ENCODE measurements around the gene CDON.
"Not testable (repeated sequence)": the region's sequence is repeated elsewhere in the genome, so short reads cannot be mapped to it uniquely, and the experiment has no call there.

The CDON gene

DNA sequence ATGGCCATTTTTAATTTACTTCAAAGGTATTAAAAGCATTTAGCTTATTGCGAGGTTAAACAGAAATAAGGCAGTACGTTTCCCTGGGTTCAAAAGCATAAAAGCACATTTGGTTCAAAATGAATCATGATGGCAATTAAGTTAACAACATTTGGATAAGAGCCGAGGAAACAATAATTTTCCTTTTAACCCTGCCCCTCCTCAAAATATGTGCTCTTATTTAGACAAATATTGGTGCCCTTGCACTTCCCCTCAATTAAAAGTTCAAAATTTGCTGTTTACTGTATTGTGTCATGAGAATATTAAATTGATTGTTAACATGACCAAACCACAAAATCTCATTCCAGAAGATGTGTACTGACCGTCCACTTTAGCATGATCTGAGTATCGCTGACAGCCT lies 68.2 kb downstream of the CDON start:
- DNase-seq (ENCODE audit: low read depth), result no peak

- DNase-seq (ENCODE audit: low read depth), result no peak
Observed at GRCh38 chr11:125992893-125993292, 69.8 kb downstream of the CDON start.

- DNase-seq (ENCODE audit: low read depth), result no peak
Observed at GRCh38 chr11:125990244-125990643, 72.4 kb downstream of the CDON start.

DNA sequence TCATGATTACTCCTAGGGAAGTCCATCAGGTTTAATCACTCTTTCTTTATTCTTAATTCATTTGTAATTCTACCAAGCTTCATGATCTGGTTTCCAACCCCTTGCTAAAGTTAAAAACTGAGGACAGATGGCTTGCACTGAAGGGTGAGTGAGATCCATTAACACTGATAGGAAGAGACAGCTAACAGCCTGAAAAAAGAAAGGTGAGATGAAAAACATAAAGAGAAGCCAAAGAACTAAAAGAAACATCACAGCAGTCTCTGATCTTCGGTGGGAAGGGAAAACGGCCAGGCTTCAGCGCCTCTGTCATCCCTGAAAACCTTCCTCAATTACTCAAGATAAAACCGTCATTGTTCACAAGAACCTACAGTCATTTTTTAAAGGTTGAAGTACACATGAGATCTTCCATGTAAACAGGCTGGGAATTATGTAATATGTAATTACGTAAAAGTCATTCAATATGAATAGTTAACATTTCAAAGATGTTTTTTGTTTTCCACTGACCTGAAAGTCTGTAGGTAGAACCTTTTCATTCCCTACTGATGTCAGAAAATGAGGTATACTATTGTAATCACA lies 75.5 kb downstream of the CDON start:
- no peak for DNase-seq (ENCODE audit: low read depth)

- not testable (repeated sequence) for DNase-seq (ENCODE audit: low read depth)
Observed at GRCh38 chr11:125985956-125986355, 76.7 kb downstream of the CDON start.

- no peak for DNase-seq (ENCODE audit: low read depth)
Observed at GRCh38 chr11:125982348-125982730, 80.3 kb downstream of the CDON start.

DNA sequence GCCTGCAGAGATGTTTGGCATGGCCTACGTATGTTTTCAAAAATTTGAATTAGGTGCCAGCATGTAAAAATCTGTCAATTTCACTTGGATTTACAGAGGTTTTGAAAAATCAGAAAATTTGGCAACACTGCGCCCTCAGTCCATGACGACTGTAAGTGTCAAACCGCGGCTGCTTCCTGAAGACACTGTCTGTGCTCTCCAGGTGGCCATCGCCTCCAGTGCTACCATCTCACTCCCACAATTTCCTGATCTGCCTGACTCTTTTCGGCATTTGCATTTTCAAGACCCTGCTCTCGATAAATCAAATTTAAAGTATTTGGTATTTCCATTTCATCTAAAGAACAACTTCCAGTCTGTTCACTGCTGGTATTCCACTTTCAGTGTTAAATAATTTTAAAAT lies 82.2 kb downstream of the CDON start:
- no peak for DNase-seq (ENCODE audit: low read depth)

DNA sequence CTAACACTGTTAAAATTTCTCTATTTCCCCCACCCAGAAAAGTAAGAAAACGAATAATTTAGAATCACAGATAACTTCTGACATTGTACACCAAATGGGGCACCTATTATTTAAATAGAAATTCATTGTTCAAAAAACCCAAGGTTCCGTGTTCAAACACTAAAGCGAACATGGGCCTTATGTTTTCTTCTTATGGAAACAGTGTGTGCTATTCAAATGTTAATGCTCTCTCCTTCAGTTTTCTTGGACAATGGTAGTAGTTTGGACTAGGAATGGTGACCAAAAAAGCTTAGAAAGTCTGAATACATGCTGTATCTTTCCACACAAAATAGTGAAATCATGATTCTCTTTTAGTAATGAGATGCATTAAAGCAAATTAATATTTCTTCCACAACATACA lies 83.2 kb downstream of the CDON start:
- DNase-seq (ENCODE audit: low read depth), result no peak

DNA sequence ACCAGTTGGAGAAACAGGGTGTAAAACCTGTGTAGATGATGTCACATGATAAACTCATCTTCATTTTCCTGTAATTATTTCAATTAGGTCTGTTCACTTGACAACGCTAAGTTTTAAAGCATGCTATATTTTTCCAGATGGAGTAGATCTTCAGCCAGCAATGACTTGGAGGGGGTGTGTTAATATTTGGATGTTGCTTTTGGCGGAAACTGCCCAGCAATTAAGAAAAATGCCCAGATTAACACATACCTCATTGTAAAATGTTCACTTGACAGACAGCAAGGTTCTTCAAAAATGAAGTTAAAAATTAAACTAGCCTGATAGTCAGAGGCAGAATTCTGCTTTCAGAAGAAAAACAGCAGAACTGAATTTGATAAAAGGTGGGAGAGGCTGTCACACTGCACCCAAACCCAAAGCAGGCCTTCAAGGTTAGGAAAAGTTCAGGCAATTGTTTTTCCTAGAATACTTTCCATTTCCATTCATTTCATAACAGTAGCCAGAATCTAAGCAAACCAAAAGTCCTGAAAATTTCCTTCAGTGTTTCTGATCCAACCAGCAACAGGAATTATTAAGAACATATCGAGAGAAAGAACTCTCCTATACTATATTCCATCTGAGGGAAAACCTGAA lies 83.8 kb downstream of the CDON start:
- no peak for DNase-seq (ENCODE audit: low read depth)

DNA sequence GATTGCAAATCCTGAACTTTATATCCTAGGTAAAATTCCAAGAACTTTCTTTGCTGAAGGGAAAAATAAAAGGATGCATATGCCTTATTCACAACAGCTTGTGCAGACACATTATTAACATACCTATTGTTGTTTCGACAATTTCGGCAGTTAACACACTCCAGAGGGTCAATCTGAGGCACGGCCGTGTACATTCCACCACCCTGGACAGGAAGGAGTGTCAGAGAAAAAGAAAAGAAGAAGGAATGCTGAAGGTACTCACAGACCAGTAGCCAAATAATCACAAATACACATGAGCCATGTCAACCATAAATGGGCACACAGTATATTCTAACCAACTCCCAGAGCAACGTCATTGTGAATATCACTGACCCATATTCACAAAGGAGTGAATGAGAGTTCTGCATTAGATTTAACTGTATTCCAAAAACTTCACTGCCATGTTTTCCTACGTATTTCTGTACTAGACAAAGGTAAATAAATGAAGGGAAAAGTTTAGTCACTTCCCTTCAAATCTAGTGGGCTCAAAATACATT lies 84.4 kb downstream of the CDON start:
- DNase-seq (ENCODE audit: low read depth), result no peak

DNA sequence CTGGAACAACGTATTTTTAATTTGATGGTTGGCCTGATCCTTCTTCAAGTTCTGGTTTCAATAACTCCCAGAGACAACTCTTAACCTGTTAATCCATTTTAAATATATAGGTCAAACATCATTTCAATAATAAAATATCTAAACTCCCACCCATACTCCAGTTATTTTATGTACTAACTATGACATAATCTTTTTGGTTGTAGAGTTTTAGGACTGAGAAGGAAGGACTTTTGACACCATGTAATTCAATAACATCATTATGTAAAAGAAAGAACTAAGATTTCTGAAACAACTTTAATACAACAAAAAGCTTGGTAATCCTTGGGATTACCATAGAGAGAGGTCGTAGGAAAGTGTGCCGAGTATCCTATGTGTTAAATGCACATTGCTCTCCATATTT lies 85.3 kb downstream of the CDON start:
- no peak for DNase-seq (ENCODE audit: low read depth)

GRCh38 chr11:125976156-125976555 lies 86.5 kb downstream of the CDON start:
- no peak for DNase-seq (ENCODE audit: low read depth)

DNA sequence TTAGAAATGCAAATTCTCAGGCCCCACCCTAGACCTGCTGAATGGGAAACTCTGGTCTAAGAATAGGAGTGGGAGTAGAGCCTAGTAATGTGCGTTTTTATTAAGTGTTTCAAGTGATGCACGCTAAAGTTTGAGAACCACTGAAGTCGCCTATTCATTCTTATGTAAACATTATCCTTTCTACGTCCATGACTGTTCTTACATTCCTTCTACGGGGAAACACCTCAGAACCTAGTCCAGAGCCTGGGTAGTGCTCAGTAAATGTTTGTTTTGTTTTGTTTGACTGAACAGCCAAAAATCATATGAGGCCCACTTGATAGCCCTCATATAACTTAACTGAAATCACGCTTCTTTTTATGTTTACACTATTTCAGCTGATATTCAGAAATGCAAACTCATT lies 87.0 kb downstream of the CDON start:
- no peak for DNase-seq (ENCODE audit: low read depth)

- DNase-seq (ENCODE audit: low read depth), result no peak
Observed at GRCh38 chr11:125974284-125974683, 88.4 kb downstream of the CDON start.

DNA sequence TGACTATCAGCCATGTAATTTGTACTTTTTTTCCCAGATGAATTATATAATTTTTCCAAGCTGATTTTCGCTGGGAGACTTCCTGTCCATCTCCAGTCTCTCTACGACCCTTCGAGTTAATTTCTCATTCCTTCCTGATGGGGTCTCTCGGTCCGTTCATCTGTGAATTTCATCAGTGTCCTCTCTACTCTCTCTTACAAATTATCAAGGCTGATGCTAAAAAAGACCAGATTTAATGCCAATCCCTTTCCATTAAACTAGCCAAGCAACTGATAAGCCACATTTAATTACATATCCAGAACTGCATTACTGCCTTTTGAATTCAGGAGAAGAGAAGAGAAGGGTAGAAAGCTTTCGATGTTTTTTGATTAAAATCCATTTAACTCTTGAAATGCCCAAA lies 91.0 kb downstream of the CDON start:
- no peak for DNase-seq (ENCODE audit: low read depth)

DNA sequence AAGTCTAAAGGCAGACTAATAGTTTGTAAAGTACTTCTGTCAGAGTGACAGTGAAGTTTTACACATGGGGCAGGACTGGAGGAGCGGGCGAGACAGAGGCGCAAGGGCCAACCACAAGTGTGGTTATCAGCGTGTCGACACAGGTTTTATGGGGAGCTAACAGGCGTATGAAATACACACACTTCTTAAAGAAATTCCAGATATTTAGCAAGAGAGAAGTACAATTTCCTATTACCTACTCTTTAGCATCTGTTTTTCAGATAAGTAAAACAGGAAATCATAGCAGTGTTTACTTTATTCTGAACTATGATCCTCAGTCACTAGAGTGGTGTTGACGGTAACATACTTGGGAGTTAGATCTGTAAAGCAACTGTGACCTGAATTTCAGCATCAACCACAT lies 94.3 kb downstream of the CDON start:
- no peak for DNase-seq (ENCODE audit: low read depth)

GRCh38 chr11:125967515-125967914 lies 95.2 kb downstream of the CDON start:
- DNase-seq (ENCODE audit: low read depth), result no peak

DNA sequence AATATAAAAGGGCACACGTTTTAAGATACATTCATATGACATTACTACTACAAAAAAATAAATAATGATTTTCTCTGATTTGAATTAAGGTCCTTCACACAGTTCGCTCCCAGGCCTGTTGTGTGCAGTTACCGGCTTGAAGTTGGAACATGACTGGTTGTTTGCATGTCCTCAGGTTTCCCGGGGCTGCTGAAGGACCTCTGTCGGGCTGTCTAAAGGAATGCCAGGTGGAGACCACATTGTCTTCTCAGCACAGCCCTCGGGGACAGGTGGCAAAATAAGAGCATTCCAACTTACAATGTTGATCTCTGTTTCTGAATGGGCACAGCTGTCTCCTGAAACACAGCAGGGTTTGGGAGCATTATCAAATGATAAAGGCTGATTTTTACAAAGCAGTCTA lies 101.9 kb downstream of the CDON start:
- no peak for DNase-seq (ENCODE audit: low read depth)

- no peak for DNase-seq (ENCODE audit: low read depth)
Observed at GRCh38 chr11:125959931-125960330, 102.7 kb downstream of the CDON start.

DNA sequence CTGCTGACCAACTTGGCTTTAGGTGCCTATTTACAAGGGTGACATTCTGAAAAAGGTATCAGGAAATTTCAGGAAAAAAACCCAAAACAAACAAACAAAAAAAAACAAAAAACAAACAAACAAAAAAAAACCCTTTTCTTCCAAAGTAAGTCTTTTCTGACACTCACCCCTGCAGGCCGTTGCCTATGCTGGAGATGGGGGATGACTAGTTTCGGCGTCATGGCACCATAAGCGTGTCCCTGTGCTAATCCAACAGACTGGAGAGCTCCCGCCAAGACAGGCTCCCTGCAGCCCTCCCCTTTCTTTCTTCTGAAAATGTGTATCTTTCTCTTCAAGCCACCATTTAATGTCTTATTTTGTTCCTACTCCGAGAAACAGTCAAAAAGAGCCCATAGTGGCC lies 103.2 kb downstream of the CDON start:
- no peak for DNase-seq (ENCODE audit: low read depth)

DNA sequence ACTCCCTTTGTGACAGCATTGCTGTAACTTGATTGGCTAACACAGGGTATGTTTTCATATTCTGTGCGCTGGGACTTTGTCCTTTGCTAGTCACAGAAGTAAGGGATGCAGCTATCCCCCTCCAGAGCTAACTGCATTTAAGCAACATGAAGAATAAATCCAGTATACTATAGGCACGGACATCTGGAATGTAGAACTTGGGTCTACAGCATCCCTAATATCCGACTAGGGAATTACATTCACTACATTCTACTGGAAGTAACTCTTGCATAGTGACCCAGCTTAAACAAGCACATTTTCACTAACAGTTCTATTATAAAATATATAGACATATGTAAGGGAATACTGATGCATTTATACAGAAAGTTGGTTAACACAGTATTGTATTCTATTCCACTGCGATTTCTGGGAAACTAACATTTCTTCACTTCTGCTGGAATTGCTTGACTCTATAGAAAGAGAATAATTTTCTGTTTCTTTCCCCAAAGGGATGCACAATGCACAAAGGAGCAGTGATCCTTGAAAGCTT lies 103.7 kb downstream of the CDON start:
- DNase-seq (ENCODE audit: low read depth), result no peak

DNA sequence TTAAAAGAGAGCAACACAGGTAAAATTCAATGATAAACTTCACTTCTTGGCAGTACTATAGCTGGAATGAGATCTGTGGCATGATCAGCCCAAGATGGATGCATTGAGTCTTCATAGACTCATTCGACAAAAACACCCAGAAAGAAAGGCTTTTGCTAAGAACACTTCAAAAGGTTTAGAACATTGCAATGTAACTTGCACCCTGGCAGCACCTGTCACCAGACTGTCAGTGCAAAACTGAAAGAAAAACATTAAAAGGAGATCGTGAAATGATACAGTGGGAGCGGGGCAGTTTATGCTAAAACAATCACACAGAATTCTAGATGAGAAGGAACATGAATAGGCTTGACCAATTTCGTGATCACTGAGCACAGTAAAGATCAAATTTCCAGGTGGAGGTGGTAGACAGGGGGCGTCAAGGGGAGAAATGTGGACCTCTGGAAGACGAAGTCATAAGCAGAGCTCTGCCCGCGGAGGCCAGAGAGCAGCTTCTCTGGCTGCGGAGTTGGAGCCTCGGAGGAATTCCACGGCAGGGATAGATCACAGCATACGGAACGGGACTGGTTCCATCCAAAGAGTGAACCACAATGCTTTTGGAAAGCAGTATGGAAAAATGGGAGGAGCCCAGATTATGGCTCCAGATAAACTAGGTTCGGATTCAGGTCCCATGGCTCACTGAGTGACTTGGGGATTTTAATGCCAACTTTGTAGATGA lies 104.9 kb downstream of the CDON start:
- DNase-seq (ENCODE audit: low read depth), result no peak

All from T follicular helper cell (primary cell).